K562 (cell line): Measurements from ENCODE around the gene RGR. TPM values are rescaled to one million over a fixed set of nuclear protein-coding genes. Genes with fewer than 3 reads are reported as not detected.

Source experiments
- CHCHD3 ChIP-seq: fragments of 250-450 bp; sonication (Bioruptor Pico); IDR thresholded peaks from 2 replicates; pipeline ENCODE4 v2.1.2; 2022; ENCODE audit warnings: mild to moderate bottlenecking
- GABPB1 ChIP-seq: sonication (generic); formaldehyde crosslinking; IDR thresholded peaks from 2 replicates; pipeline ENCODE4 v1.8.0; 2022; ENCODE audit warnings: mild to moderate bottlenecking, missing genetic modification reagents
- NEUROD1 ChIP-seq: fragments of 150-350 bp; IDR thresholded peaks from 2 replicates; pipeline ENCODE4 v1.6.1; 2014; ENCODE audit warnings: borderline replicate concordance, low read length, low read depth; ENCODE audit not compliant: partially characterized antibody
- NONO ChIP-seq, 2 experiments: fragments of 200-400 bp in 1 of 2; fragments of 450-650 bp in 1 of 2; formaldehyde crosslinking in 1 of 2; IDR thresholded peaks; 2 replicates each; pipeline ENCODE4 v1.6.1; 2017; ENCODE audit warnings: low read depth in 2 of 2, mild to moderate bottlenecking in 2 of 2, moderate library complexity in 2 of 2, low read length in 1 of 2
- PPARD ChIP-seq: fragments of 250-450 bp; sonication (Bioruptor Pico); IDR thresholded peaks from 2 replicates; pipeline ENCODE4 v1.8.0; 2022; ENCODE audit warnings: inconsistent platforms, mild to moderate bottlenecking, moderate library complexity
- RB1 ChIP-seq: fragments of 450-650 bp; IDR thresholded peaks from 2 replicates; pipeline ENCODE4 v1.6.1; 2017; ENCODE audit warnings: low read depth, mild to moderate bottlenecking
- SIN3B ChIP-seq: fragments of 450-650 bp; IDR thresholded peaks from 2 replicates; pipeline ENCODE4 v1.6.1; 2017; ENCODE audit warnings: low read depth, mild to moderate bottlenecking, moderate library complexity
- TCF7 ChIP-seq: sonication (generic); IDR thresholded peaks from 2 replicates; pipeline ENCODE4 v1.6.1; 2016; ENCODE audit warnings: antibody characterized with exemption, borderline replicate concordance
- ZBTB17 ChIP-seq: fragments of 450-650 bp; formaldehyde crosslinking; IDR thresholded peaks from 2 replicates; pipeline ENCODE4 v1.4.0; 2020; ENCODE audit warnings: mild to moderate bottlenecking
- ZNF174 ChIP-seq: fragments of 250-450 bp; sonication (Bioruptor Pico); IDR thresholded peaks from 2 replicates; pipeline ENCODE4 v1.4.0; 2020; ENCODE audit warnings: mild to moderate bottlenecking
- ZNF274 ChIP-seq: IDR thresholded peaks from 2 replicates; pipeline ENCODE4 v1.6.1; 2011; ENCODE audit warnings: low read depth, mild to moderate bottlenecking, low read length, moderate library complexity, borderline replicate concordance
- ZNF436 ChIP-seq: fragments of 250-450, 450-650 bp; sonication (Bioruptor Pico); formaldehyde crosslinking; IDR thresholded peaks from 2 replicates; pipeline ENCODE4 v1.7.0; 2020; ENCODE audit warnings: mild to moderate bottlenecking
- polyA plus RNA-seq, 8 experiments: library from polyadenylated mRNA; depleted of rRNA in 4 of 8; stranded (reverse) in 5 of 8; unstranded in 3 of 8; fragments of >200 nt; fragmentation: Nextera tagmentation in 2 of 8; fragmentation: Illumina TruSeq in 1 of 8; extraction: Ambion mirVana in 2 of 8; extraction: Trizol in 1 of 8; gene quantifications; 2 replicates each; pipeline versions ENCODE4 v1.2.1 to v1.2.3, GENCODE V29; 2011 to 2014; ENCODE audit warnings: inconsistent platforms in 1 of 8, missing spikeins in 1 of 8
- total RNA-seq, 7 experiments: library from RNA; depleted of rRNA in 6 of 7; stranded (reverse); fragments of >200 nt in 6 of 7; fragmentation: Illumina TruSeq in 2 of 7; extraction: Trizol in 2 of 7; gene quantifications; 2 replicates each; pipeline versions ENCODE4 v1.2.1 to v1.2.3, GENCODE V29; 2011 to 2021; ENCODE audit warnings: low replicate concordance in 1 of 7
- TF ChIP-seq, protein P1 (sequence below): fragments of 450-650 bp; conservative IDR thresholded peaks from 2 replicates; pipeline ENCODE4 v1.6.1; 2016; ENCODE audit warnings: missing genetic modification characterization, low read depth, mild to moderate bottlenecking, control low read depth, missing compliant biosample characterization
- TF ChIP-seq, protein P2 (sequence below): fragments of 450-650 bp; IDR thresholded peaks from one replicate; pipeline ENCODE4 v1.6.1; 2018; ENCODE audit warnings: mild to moderate bottlenecking, moderate library complexity; ENCODE audit not compliant: partially characterized antibody
- TF ChIP-seq, protein P3 (sequence below): fragments of 450-650 bp; IDR thresholded peaks from 2 replicates; pipeline ENCODE4 v1.6.1; 2016; ENCODE audit warnings: mild to moderate bottlenecking, moderate library complexity

Gene RGR
- total and polyA plus RNA-seq, 9 of the 15 experiments (the other 6 are each of a cell fraction or from before 2014, with no cell fraction given) = not detected

DNA sequence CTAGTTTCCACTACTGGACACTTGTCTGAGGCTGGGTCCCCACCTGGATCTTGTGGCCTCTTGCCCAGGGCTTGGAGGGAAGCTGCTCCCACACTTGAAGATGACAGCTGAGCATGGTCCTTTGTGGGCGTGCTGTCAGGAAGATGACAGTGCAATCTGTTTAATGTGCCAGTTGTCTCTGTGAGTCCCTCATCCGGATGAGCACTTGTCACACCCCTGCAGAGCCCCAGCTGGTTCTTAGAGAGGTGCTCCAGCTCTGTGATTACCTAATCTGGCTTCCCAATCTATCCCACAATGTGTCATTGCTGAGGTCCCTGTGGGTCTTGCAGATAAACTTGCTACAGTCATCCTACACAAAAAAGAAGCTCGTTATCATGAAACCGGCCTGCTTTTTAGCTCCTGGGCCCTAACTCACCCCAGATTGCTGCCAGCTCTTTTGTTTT lies 48.7 kb downstream of the RGR start (continued):
- TF ChIP-seq, protein P1, sequence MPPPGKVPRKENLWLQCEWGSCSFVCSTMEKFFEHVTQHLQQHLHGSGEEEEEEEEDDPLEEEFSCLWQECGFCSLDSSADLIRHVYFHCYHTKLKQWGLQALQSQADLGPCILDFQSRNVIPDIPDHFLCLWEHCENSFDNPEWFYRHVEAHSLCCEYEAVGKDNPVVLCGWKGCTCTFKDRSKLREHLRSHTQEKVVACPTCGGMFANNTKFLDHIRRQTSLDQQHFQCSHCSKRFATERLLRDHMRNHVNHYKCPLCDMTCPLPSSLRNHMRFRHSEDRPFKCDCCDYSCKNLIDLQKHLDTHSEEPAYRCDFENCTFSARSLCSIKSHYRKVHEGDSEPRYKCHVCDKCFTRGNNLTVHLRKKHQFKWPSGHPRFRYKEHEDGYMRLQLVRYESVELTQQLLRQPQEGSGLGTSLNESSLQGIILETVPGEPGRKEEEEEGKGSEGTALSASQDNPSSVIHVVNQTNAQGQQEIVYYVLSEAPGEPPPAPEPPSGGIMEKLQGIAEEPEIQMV (tag) = no peak
- TF ChIP-seq PPARD (CRISPR knock-in tag) (no peak), CHCHD3 (CRISPR knock-in tag) (no peak), ZNF174 (no peak), NONO (IDR thresholded peaks at IDR 0.05; ENCODE audit: low read depth in 2 of 2, low read length in 1 of 2) (0 out of 4 replicates have a peak, but pooled peaks of 1 of the 2 experiments have one; percentile 86), GABPB1 (CRISPR knock-in tag) (peak; percentile 56; the same call in 1 of the 2 replicates), NEUROD1 (peak; percentile 97), ZNF274 (peak; percentile 62; the same call in 1 of the 2 replicates), ZBTB17 (CRISPR knock-in tag) (peak; percentile 76; the same call in 1 of the 2 replicates), RB1 (no peak), SIN3B (no peak), ZNF436 (CRISPR knock-in tag) (no peak), TCF7 (peak; percentile 75; the same call in 1 of the 2 replicates)
- TF ChIP-seq, protein P2, sequence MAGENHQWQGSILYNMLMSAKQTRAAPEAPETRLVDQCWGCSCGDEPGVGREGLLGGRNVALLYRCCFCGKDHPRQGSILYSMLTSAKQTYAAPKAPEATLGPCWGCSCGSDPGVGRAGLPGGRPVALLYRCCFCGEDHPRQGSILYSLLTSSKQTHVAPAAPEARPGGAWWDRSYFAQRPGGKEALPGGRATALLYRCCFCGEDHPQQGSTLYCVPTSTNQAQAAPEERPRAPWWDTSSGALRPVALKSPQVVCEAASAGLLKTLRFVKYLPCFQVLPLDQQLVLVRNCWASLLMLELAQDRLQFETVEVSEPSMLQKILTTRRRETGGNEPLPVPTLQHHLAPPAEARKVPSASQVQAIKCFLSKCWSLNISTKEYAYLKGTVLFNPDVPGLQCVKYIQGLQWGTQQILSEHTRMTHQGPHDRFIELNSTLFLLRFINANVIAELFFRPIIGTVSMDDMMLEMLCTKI = no peak
- TF ChIP-seq, protein P3, sequence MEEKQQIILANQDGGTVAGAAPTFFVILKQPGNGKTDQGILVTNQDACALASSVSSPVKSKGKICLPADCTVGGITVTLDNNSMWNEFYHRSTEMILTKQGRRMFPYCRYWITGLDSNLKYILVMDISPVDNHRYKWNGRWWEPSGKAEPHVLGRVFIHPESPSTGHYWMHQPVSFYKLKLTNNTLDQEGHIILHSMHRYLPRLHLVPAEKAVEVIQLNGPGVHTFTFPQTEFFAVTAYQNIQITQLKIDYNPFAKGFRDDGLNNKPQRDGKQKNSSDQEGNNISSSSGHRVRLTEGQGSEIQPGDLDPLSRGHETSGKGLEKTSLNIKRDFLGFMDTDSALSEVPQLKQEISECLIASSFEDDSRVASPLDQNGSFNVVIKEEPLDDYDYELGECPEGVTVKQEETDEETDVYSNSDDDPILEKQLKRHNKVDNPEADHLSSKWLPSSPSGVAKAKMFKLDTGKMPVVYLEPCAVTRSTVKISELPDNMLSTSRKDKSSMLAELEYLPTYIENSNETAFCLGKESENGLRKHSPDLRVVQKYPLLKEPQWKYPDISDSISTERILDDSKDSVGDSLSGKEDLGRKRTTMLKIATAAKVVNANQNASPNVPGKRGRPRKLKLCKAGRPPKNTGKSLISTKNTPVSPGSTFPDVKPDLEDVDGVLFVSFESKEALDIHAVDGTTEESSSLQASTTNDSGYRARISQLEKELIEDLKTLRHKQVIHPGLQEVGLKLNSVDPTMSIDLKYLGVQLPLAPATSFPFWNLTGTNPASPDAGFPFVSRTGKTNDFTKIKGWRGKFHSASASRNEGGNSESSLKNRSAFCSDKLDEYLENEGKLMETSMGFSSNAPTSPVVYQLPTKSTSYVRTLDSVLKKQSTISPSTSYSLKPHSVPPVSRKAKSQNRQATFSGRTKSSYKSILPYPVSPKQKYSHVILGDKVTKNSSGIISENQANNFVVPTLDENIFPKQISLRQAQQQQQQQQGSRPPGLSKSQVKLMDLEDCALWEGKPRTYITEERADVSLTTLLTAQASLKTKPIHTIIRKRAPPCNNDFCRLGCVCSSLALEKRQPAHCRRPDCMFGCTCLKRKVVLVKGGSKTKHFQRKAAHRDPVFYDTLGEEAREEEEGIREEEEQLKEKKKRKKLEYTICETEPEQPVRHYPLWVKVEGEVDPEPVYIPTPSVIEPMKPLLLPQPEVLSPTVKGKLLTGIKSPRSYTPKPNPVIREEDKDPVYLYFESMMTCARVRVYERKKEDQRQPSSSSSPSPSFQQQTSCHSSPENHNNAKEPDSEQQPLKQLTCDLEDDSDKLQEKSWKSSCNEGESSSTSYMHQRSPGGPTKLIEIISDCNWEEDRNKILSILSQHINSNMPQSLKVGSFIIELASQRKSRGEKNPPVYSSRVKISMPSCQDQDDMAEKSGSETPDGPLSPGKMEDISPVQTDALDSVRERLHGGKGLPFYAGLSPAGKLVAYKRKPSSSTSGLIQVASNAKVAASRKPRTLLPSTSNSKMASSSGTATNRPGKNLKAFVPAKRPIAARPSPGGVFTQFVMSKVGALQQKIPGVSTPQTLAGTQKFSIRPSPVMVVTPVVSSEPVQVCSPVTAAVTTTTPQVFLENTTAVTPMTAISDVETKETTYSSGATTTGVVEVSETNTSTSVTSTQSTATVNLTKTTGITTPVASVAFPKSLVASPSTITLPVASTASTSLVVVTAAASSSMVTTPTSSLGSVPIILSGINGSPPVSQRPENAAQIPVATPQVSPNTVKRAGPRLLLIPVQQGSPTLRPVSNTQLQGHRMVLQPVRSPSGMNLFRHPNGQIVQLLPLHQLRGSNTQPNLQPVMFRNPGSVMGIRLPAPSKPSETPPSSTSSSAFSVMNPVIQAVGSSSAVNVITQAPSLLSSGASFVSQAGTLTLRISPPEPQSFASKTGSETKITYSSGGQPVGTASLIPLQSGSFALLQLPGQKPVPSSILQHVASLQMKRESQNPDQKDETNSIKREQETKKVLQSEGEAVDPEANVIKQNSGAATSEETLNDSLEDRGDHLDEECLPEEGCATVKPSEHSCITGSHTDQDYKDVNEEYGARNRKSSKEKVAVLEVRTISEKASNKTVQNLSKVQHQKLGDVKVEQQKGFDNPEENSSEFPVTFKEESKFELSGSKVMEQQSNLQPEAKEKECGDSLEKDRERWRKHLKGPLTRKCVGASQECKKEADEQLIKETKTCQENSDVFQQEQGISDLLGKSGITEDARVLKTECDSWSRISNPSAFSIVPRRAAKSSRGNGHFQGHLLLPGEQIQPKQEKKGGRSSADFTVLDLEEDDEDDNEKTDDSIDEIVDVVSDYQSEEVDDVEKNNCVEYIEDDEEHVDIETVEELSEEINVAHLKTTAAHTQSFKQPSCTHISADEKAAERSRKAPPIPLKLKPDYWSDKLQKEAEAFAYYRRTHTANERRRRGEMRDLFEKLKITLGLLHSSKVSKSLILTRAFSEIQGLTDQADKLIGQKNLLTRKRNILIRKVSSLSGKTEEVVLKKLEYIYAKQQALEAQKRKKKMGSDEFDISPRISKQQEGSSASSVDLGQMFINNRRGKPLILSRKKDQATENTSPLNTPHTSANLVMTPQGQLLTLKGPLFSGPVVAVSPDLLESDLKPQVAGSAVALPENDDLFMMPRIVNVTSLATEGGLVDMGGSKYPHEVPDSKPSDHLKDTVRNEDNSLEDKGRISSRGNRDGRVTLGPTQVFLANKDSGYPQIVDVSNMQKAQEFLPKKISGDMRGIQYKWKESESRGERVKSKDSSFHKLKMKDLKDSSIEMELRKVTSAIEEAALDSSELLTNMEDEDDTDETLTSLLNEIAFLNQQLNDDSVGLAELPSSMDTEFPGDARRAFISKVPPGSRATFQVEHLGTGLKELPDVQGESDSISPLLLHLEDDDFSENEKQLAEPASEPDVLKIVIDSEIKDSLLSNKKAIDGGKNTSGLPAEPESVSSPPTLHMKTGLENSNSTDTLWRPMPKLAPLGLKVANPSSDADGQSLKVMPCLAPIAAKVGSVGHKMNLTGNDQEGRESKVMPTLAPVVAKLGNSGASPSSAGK = no peak; the same call in 1 of the 2 replicates
